Activated CD8-positive, alpha-beta memory T cell treated with anti-CD3 and anti-CD28 coated beads for 48 hours (primary cell): ENCODE results near the gene PNP.

Source experiments
- DNase-seq, 3 experiments: peaks; one replicate each; pipeline ENCODE4 v3.0.0-alpha.2; 2020; ENCODE audit warnings: low read depth in 2 of 3, low spot score in 2 of 3

Gene PNP

DNA sequence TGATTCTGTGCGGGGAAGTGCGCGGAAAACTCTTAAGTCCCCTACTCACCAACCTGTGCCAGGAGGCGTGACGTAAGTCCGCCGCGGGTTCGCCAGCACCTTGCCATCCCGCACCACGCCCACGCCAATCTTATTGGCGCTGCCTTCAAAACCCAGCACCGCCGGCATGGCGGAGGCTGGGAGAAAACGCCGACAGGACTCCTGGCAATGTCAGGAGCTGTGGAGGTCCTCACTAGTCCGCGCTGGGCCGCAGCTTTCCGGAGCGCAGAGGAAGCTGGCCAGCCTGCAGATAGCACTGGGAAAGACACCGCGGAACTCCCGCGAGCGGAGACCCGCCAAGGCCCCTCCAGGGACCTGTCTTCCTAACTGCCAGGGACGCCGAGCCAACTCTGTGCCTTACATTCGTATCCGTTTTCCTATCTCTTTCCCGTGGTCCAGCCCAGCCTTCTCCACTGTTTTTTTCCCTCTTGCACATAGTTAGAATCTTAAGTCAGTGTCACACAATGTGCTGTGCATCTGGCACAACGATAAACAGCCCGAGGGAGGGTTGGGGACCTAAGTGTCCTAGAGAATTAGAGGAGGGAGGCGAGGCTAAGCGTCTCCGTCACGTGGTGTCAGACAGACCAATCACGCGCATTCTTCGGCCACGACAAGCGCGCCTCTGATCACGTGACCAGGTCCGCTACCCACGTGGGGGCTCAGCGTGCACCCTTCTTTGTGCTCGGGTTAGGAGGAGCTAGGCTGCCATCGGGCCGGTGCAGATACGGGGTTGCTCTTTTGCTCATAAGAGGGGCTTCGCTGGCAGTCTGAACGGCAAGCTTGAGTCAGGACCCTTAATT lies 14.5 kb upstream of the PNP start, which contains the start of the genes APEX1 and OSGEP:
TSS of gene APEX1 (plus strand) at position 711 of the 839 bp plus-strand sequence. CDS start 420 bp downstream, outside the sequence.
TSS of gene OSGEP (minus strand) at position 297 of the 839 bp plus-strand sequence. CDS start at position 168, 129 bp downstream.
- DNase-seq: peak; percentile 87 to 91 (median 89)

DNA sequence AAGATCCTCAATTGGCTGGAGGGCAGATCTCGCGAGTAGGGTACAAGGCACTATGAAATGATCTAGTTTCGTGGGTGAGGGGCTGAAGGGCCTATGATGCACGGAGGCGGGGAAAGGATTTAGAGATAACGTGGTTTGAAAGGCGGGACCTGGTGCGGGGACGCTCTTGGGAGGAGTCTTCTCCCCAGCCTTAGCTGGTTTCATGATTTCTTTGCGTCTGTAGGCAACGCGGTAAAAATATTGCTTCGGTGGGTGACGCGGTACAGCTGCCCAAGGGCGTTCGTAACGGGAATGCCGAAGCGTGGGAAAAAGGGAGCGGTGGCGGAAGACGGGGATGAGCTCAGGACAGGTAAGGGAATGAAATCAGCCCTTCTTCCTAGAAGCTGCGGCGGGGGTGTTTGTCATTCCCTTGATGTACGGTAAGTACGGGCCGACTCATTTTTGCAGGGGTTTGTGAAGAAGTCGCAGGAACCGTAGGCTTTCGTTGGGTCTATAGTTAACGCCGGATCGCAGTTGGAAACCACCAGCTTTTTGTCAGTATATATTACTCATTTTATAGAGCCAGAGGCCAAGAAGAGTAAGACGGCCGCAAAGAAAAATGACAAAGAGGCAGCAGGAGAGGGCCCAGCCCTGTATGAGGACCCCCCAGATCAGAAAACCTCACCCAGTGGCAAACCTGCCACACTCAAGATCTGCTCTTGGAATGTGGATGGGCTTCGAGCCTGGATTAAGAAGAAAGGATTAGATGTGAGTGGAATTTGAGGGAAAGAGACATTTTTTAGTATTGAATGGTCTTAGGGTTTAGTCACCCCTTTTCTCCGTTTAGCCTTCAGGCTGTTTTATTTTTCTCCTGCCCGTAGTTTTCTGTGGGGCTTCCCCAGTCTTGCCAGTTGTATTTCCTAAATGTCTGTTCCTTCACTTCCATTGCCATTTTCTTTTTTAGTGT lies 13.6 kb upstream of the PNP start:
- DNase-seq: no peak

DNA sequence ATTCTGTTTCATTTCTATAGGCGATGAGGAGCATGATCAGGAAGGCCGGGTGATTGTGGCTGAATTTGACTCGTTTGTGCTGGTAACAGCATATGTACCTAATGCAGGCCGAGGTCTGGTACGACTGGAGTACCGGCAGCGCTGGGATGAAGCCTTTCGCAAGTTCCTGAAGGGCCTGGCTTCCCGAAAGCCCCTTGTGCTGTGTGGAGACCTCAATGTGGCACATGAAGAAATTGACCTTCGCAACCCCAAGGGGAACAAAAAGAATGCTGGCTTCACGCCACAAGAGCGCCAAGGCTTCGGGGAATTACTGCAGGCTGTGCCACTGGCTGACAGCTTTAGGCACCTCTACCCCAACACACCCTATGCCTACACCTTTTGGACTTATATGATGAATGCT lies 12.2 kb upstream of the PNP start:
- DNase-seq: no peak

DNA sequence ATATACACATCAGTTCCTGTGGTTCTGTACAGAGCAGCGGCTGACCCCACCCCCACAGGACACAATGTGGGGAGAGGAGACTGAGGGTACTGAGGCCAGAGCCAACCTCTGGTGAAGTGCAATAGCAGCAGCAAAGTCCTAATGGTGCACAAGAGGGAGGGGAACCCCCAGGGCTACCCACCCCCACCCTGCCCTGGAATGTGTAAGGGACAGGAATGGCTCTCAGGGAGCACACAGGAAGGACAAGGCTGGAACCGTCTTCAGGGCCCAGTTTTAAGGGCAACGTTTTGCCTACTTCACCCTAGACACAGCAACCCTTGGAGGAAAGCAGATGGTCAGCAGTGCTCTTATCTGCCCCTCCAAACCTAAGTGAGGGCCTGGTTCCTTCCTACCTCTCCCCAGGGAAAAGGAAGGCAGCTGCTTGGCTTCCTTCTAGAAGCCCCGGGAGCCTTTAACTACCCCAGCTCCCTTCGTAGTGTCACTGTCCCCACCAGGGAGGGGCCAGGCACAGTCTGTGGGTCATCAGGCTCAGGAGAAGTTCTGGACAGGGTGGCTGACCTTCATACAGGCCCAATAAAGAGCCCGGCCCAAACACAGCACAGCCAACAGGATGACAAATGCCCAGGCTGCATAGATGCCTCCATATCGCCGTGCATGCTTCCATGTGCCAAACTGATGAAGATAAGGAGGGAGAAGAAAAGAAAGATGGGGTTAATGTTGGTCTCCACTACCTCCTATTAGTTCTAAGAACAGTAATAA lies 11.0 kb upstream of the PNP start:
- DNase-seq: no peak

DNA sequence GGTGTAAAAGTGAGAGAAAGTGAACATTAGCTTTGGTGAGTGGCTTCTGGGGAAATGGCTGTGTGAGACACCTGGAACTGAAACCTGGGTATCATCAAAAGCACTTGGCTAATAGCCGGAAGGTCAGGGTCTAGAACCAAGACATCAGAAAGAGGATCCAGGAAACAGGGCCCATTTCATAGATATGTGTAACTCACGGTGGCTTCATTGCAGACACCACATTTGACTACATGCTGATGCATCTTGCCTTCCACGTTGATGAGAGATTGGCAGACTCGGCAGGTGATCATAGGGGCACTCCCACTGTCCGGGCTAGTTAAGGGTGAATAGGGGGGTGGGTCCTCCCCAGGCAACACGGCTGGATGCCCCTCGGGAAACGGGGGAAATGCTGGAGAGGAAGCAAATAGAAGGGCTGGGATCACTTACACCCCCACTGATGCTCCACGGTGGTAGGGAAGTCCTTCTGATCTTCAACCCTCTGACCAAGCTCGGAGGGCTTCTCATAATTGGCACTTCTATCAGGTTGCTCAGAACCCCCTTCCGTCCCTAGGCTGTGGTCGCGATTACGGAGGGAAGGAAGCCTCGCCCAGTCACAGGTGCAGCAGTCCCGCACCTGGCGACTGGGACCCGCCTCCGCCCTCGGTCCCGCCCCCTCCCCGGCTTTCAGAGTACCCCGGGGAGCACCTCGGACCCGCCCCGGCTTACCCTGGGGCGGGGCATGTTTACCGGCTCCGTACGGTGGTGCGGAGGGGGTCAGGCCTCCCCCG lies 8.6 kb upstream of the PNP start:
- no peak for DNase-seq

DNA sequence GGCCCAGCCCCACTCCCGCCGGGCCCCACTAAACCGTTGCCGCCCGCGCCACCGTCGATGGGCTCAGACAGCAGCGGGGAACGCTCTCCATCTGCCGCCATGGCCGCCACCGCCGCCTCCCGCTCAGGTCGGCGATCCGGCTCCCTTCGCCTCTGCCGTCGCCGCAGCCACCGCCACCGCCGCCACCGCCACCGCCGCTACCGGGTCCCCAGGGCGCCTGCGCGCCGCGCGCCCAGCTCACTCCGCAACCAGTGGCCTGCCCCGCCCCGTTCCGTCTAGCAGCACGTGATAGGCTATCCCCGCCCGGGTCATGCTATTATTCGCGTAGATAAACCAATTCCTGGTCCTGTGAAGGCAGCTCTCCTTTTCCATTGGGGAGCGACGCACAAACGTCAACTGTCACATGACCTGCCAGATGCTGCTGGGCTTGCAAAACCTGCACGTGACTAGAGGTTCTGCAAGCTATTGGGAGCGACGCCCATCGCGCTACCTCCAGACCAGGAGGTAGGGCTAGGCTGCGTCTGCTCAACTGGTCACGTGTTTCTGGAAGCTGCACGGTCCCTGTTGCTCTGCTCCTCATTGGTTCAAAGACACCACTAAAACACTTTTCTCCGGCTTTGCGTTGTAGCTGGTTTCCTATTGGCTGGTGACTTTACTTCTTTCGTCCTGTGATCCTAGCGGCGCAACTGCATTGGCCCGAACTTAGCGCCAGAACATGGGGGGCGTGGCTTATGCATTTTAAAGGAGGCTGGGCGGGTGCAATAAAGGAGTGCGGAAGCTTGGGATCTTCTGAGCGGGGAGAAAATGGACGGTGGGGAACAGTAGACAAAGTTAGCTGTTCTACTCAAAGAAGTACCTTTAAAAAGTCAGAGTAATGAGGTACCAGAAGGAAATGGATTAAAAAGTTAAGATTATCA lies 7.7 kb upstream of the PNP start, which contains the start of gene PIP4P1:
TSS of gene PIP4P1 (minus strand) at position 210 of the 917 bp plus-strand sequence. CDS start at position 101, 109 bp downstream.
- DNase-seq: peak; percentile 85 to 97 (median 93)

DNA sequence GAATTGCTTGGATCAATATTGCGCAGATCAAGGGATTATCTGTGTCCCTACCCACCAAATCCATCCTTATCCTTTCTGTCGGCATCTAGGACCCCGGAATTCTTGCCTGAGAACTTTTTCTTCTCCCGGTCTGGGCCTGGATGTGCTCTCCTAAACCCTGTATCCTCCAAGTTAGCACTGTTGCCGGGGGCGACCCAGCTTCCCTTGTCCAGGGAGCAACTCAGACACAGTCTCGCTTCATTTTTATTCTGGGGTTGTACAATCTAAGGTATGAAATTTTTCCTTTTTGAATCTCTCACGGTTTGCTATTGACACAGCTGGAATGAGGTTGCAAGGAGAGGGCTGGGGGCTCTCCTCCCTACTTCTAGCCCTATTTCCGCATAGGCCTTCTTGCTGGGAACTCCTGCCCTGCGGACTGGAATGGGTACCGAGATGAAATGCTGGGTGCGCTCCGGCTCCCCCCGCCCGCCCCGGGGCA lies 403 bp upstream of the PNP start:
- DNase-seq: no peak

DNA sequence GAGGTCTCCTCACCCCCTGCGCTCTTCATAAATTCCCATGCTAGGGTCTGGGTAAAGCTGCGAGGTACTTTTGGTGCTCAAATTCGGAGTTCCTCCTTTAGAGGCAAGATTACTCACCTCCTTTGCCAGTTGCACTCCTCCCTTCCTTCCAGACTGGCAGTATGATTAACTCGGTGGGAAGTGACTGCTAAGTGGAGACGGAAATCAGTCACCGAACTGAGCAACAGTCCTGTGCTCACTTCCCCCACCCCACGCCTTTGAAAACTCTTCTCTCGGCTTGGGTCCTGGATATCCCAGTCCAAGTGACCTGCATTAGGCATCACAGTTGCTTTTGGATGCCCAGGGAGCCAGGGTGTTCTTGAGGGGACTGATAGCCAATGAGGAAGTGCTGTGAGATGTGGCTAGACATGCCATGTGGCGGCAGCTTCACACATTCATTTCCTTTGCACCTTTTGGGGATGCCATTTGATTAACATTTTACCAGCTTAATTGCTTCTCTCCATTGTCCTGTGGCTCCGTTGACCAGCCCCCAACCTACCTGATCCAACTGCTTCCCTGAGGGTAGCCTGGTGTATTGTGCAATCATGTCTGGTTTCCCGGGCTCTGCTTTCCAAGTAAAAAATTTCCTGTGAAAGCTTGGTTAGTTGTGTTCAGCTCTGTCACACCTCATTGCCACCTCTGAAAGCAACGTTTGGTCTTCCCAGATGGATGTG lies 840 bp downstream of the PNP start:
- DNase-seq: peak in 2 of 3 experiments; percentile 25 to 44

DNA sequence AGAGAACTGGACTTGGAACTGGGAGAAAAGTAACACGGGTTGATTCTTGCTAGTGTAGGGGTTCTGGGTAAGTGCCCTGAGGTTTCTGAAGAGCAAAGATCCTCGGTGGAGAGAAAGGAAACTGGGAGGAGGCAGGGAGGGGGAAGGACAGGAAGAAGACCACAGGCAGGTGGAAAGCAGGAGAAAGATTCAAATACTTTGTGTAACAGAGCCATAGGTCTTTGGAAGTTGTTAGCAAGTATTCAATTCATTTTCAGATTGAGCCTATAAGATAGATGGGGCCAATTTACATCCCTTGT lies 1.3 kb downstream of the PNP start:
- no peak for DNase-seq

DNA sequence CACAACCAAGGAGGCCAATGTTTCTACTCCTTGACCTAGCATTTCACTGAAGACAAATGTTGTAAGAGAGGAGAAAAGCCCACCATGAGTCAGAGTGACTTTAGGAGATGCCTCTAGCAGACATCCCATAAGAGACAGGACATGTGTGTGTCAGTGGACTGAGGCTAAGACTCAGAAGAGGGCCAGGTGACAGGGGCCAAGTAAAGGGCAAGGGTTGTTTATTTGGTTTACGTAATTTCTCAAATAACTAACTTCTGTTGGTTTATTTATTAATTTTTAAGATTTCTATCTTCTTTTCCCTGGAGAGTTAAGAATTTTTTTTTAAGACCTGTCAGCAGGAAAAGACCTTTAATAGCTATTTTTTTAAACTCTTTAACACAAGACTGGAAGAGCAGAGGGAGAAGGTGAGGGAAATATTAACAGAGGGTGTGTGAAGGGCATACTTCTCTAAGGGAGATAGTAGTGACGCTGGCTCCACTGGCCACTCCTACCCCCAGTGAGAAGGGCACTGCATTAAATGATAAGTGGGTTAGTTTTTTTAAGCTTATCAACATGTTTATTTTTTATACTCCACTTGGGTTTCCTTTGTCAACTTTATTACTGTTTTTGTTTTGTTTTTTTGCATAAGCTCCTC lies 3.4 kb downstream of the PNP start:
- DNase-seq: no peak

DNA sequence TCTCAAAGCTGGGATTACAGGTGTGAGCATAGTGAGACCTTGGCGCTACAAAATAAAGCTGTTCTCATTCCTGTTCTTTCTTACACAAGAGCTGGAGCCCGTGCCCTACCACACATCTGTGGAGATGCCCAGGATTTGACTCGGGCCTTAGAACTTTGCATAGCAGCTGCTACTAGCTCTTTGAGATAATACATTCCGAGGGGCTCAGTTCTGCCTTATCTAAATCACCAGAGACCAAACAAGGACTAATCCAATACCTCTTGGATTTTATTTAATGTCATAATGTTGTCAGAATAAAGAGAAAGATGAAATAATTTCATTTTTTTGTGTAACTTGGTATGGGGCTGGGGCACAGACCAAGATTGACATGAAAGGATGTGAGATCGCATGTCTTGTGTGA lies 7.6 kb downstream of the PNP start:
- DNase-seq: no peak

DNA sequence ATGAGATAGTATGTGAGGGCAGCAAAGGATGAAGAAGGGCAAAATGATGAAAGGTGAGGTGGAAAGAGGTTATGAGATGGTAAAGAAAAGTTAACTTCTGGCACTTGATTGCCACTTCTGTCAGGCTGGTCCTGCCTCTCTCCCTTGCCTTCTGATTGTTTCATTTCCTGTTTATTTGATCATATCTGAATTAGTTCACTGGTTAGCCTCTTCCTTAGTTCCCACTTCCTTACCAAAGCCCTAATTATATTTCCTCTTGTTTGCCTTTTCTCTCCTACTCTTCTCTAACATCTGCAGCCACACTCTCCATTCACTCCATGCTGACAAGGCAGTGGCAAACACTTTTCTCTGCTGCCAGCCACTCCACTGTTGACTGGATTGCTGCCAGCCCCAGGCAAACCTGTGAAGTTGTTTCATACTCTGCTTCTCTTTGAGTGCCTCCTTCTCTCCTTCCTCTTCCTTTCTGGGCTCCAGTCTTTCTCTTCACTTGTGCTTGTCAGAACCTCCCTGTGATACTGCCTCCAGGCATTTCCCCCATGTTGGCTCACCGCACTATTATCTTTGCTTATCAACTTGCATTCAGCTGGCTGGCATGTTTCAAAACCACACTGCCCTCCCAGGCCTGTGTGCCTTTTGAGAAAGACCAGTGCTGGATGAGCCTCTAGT lies 8.1 kb downstream of the PNP start:
- no peak for DNase-seq

DNA sequence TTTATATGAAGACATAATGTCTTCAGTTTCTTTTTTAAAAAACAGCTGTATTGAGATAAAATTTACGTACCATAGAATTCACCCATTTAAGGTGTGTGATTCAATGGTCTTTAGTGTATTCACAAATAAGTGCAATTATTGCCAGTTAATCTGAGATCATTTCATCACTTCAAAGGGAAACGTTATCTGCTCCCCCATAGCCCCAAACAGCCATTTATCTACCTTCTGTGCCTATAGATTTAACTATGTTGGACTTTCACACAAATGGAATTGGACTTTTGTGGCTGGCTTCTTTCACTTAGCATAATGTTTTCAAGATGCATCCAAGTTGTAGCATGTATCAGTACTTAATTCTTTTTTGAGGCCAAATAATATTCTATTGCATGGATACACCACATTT lies 9.7 kb downstream of the PNP start:
- DNase-seq: no peak

DNA sequence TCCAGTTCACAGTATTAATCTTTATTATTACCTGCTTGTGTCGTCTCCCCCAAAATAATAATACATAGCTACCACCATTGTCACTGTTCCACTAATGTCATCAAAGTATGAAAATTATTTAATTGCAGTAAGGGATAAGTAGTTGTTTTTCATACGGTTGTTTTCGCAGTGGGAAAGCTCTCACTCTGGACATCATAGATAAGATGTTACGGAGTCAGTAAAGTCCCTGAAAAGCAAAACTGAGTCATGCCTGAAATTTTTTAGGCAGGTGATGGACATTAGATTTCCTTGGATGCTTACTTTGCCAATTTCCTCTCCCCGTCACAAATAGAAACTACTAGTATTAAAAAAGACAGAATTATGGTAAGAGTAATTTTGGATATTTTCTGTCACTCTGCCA lies 13.2 kb downstream of the PNP start:
- no peak for DNase-seq

DNA sequence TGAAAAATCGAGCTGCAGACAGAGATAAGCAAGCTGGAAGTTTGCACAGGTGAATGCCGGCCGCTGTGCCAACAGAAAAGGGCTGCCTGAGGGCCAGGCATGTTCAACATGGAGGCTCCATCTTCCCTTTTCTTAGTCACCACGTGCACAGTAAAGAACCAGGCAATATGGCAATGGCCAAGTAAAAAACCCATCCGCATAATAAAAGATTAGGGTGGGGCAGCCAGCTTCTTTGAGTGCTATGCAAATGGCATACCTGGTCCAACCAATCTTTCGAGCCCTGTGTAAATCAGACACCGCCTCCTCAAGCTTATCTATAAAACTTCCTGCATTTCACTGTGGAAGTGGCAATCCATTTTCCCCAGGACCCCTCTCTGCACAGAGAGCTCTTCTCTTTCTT lies 16.7 kb downstream of the PNP start:
- DNase-seq: no peak

DNA sequence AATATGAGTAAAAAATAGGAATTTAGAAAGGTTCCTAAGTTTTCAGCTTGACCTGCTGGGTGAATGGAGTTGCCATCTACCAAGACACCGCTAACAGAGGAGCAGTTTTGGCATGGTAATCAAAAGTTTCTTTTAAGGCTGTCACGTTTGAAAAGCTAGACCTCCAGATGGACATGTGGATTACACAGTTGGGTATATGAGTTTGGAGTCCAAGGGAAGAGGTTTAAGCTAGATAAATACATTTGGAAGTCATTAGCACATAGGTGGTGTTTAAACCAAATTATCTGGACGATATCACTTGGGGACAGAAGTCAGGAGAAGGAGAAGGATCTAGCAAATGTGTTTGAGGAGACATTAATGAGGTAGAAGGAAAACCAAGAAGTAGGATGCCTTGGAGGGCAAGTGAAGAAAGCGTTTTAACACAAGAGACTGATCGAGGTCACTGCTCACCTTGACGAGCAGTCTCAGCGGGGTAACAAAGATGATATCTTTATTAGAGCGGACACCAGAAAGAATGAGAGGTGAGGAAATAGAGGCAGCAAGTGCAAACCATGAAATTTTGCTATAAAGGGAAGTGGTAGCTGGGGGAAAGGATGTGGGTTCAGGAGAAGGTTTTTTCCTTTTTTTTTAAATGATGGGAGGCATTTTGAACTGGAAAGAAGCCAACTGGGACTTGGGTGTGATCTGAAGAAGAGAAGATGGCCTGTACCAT lies 17.6 kb downstream of the PNP start:
- DNase-seq: no peak

DNA sequence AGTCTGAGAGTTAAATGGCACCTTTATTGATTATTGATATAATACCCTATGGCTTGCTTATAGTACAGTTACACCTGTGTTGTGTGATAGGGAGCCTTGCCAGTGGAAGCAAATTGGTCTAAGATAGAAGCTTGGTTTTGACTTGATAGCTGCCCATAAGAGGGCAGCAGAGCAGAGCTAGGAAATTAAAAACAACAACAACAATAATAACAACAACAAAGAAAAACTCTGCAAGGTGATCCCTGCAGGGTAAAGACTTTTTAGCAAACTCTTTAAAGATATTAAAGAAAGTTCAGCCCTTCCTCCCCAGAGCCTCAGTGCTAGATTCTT lies 18.2 kb downstream of the PNP start:
- no peak for DNase-seq
